K562 (cell line): ENCODE results near the gene UBE3D.

Source experiments
- SP2 ChIP-seq: IDR thresholded peaks from 2 replicates; pipeline ENCODE4 v1.6.1; 2011; ENCODE audit warnings: mild to moderate bottlenecking, low read depth, low read length, moderate library complexity; ENCODE audit not compliant: poor library complexity, severe bottlenecking; ENCODE audit errors: extremely low read depth
- TARDBP ChIP-seq: fragments of 450-650 bp; IDR thresholded peaks from 2 replicates; pipeline ENCODE4 v1.6.1; 2016
- TEAD4 ChIP-seq, 2 experiments: sonication (generic) in 1 of 2; formaldehyde crosslinking in 1 of 2; IDR thresholded peaks; 2 replicates each; pipeline versions ENCODE4 v1.6.1 to v1.8.0; 2012 to 2022; ENCODE audit warnings: borderline replicate concordance in 1 of 2, inconsistent platforms in 1 of 2, low read length in 1 of 2, mild to moderate bottlenecking in 1 of 2, missing genetic modification reagents in 1 of 2

- TF ChIP-seq TEAD4 (IDR thresholded peaks at IDR 0.05; ENCODE audit: low read length) (no peak), TEAD4 (CRISPR knock-in tag; IDR thresholded peaks at IDR 0.05; ENCODE audit: borderline replicate concordance) (no peak), TARDBP (no peak), SP2 (no peak)
Observed at GRCh38 chr6:82987951-82988350, 77.7 kb downstream of the UBE3D start.
